HG03469 (cell line): Measurements from ENCODE around the gene CHRM2.

Source experiments
- ATAC-seq: cut with Tn5 transposase; IDR thresholded peaks from one replicate; pipeline ENCODE4 v1.9.1; 2021; ENCODE audit warnings: mild to moderate bottlenecking, moderate library complexity, moderate number of reproducible peaks; ENCODE audit not compliant: unreplicated experiment

Gene CHRM2

DNA sequence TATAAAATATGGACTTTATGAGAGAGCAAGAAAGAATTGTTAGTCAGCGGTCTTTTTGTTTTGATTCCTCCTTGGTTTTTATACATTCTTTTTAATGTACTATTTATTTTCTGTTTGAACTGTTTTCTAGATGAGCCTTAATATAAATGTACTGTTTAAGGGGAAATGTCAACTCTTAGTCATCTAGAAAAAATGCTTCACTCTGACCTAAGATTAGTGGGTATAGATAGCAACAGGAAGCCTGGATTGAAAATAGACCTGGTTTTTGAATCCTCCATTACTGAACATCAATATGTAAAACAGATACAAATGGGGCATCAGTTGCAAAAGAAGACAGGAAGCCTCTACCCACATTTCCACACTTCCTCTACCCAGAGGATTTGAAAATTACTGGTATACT, 87.8 kb downstream of the CHRM2 start:
- no peak for ATAC-seq

DNA sequence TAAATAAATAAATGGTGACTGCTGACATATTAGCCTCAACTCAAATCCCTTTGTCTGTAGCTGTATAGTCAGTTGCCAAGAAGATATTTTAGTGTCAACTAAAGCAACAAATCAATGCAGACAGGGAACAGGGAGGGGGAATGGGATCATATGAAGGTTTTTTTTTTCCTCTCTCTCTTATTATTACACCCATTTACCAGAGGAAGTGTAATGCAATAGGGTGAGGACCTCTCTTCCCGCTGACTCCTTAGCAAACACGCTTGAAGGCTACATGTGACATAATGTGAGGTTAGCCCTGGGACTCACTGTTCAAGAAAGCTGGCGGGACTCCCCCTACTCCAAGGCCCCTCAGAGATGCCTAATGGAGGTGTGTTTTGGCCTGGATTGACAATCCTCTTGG, 88.2 kb downstream of the CHRM2 start:
- no peak for ATAC-seq

DNA sequence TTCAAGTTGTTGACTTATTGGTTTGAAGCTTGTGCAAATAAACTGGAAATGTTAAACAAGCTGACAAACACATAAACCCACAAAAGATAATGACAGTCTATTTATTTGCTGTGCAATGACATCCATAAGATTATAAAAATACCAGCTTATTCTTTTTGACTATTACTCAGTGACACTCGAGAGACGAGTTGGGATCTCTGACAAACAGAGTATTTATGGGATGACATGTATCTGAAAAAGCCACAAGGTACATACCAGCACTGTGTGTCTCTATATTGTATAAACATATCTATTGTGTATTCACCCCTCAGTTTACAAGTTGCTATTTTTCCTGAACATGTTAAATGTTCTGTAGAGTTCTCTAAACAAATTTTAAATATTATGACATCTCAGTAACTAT, 88.9 kb downstream of the CHRM2 start:
- no peak for ATAC-seq

DNA sequence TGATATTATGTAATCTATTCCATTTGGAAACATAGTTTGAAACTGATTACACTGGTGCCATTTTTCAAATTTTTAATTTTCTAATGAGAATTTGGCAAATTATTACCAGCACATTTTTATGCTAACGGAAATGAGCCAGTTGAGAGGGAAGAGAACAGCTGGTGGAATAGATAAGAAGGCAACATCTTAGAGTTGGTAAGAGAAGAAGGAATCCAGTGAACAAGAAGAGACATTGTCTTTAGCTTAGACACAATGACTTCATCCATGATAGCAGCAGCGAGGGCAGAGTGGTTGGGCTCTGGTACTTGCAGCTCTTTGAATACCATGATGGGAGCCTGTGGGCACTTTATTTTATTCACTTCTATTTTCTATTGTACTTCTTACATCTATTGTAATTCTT, 89.6 kb downstream of the CHRM2 start:
- ATAC-seq = no peak

DNA sequence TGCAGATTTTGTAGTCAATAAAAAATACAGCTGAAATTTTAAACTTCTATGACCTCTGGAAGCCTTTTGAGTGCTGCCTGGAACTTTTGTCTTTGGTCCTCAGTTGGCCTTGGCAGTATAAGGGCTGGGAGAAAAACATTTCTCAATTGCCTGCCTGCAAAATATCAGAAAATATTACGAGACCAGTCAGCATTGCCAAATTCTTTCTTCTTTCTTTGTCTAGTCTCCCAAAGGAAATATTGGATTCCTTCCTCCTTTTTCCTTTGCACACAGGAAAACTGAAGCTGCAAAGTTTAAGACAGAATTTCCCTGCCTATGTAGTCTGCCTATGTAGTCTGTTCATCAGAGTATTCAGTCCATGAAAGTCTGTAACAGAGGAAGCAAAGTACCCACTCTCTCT, 95.9 kb downstream of the CHRM2 start:
- ATAC-seq = no peak

DNA sequence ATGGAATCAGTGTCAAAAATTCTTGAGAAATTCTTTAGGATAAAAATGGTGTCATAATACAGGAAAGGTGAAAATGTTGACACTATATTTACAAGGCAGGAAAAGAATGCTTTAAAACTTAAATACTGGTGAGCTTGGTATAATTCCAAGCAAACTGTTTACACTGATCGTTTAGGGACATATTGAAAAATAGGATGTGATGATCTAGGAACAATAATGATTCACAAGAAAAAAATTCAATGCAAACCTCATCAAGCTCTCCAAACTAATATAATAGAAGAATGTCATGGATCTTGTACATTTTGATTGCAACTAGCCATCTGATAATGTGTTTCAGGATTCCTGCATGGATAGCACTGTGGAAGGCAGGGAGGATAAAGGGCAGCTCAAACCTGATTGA, 98.4 kb downstream of the CHRM2 start:
- ATAC-seq = no peak

DNA sequence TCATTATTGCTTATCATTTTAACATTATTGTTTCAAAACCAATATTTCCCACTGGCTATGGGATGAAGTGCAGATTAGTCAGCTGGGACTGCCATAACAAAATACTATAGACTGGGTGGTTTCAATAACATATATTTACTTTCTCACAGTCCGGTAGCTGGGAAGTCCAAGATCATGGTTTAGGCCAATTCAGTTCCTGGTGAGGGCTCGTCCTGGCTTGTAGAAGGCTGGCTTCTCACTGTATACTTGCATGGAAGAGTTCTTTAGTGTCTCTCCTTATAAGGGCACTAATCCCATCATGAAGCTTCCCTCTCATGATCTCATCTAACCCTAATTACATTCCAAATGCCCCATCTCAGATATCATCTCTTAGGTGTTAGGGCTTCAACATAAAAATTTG, 101.3 kb downstream of the CHRM2 start:
- ATAC-seq = no peak

DNA sequence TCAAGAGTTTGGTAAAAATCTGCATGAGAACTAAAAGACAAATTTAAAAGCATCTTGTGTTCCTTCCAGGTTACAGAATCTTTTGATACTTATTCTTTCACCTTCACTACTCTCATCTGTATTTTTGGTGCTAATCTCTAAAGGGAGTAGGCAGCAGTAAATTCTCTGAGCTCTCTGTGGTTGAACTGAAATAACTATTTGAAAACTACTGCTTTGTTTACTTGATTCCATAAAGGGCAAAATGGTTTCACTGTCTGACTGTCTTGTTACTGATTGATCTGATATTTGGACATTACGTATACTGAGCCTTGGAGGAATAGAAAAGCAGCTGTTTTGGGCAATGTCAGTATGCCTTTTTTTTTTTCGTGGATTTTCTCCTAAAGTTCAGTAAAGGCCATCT, 103.3 kb downstream of the CHRM2 start:
- no peak for ATAC-seq

DNA sequence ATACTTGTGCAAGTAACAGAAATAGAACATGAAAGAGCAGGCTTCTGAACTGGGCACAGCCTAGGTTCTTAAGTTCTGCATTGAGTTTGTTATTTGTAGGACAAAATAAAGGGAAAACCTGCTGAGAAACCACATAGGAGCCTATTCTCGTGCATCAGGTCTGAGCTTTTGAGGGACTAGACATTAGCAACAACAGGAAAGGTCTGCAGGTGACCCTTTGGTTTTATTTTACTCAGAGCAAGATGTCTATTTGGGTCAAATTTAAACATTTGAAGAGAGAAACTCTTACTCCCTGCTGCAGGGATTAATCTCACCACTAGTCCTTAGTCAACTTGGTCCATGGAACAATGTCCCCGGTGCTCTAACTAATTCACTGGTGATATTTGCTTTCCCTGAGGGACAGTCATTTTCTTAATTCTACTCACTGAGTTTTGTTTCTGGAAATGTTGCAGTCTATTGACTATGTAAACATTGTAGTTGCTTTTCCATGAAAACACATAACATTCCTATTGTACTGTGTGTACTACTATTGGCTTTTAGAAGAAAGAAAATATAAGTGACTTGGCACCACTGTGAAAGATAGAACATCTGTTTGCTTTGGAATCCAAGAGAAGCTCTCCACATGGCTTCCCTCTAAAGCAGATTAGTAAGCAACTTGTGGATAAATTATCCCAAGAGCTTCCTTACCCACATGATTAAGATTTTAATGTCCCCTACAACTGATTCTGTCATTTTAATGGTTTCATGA, 108.2 kb downstream of the CHRM2 start:
- ATAC-seq = no peak

DNA sequence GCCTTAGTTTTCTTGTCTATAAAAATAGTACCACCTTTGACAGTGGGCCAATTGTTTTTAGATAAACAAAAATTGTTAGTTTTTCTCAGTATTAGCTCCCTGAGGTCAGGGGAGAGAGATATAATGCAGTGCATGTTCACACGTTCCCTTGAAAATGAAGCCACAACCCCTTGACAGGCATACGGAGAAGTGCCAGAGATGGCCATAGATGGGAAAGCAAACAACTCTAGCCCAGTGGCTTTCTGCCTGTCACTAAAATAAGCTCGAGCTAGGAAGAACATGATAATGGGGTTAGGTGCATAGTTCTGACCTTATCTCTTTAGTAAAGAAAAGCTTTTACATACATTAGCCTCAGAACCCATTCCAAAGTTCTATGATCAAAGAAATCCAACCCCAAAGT, 124.9 kb downstream of the CHRM2 start:
- no peak for ATAC-seq

DNA sequence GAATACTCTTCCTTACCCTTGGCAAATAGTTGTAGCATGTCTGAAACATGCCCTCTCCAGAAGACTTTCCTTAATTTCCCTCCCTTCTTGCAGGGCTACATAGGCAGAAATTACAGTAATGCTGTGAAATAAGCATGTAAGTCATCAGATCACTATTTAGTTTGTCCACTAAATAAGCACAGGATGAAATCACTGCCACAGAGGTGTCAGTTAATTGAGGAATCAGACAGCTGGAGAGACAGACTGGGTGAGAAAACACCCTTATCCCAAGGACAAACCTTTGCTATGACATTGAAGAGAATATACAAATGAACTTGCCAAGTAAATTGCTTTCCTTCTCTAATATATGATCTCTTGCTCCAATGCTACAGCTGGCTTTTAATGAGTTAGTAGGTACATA, 129.3 kb downstream of the CHRM2 start:
- ATAC-seq = no peak

DNA sequence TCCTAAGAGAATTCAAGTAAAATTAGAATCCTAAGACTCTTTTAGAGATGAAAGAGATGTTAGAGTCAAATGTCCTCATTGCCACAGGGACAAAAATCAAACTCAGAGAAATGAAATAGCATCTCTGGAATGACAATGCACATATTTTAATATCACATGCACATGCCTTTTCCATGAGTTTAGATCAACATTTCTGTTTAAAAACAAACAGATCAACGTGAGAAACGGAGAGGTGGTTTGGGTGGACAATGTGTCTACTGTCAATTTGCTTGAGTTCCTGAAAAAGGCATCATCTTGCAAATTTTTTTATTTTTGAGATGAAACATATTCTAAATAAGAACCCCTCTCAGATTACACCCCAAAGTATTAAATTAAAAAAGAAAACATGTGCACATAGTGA, 130.0 kb downstream of the CHRM2 start:
- no peak for ATAC-seq

DNA sequence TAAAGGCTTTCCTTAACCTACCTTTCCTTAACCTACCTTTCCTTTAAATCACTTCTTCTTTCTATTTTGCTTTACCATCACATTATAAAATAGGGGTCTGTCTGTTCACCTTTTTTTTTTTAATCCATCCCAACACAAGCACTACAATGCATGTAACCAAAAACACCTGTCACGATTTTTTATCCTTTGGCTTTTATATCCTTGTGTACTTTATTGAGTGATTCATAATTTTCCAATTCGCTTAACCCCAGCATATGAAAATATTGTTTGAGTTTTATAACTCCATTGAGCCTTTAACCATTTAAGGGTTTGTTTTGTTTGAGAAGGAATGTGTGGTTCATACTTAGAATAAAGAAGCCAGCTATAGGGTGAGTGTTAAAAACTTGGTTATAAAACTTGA, 132.2 kb downstream of the CHRM2 start:
- ATAC-seq = no peak

DNA sequence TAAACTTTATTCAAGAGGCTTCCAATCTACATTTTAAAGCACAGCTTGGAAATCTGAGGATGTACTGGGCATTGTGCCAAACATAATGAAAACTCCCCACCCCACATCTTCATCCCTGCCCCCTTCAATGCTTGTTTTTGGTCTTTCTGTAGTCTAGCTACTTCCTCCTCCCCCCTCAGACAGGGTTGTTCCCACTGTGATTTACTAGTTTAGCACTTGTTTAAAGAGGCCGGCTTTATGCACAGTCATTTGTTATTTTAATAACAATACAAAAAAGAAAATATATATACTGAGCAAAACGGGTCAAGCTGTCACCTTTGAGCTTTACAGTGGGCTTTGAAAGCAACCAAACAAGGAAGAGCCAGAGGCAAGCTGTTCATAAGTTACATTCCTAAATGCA, 132.6 kb downstream of the CHRM2 start:
- no peak for ATAC-seq

DNA sequence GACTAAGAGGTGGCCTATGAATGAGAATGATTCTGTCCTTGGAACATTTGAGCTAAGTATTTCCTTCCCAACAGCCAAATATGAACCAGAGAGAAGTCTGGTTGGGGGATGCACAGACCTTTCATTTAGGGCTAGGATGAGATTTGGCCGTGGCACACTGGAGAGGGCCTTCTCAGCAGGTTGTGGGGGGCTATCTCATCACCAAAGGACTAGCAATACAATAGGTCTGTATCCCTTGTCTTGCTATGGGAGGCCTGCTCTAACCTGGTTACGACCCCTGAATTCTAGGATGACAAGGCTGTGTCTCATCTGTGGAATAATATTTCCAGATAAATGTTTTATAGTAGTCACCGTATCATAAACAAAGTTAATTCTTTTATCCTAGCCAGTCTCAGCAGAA, 133.0 kb downstream of the CHRM2 start:
- ATAC-seq = no peak

DNA sequence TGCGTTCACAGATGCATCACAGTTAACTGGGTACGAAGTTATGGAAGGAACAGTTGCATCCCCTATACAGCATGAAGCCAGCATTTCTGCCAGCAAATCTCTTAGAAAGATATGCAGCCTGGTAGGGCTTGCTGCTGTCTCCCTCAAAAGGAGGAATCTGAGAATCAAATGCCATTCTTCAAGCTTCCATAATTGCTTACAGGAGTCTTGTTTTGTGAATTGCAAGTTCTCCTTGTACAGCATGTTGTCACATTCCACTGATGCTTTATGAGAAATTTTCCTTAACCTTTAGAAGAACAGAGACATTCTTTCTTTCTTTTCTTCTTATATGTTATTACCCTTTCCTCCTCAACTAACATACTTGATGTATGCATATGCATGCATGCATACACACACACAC, 134.6 kb downstream of the CHRM2 start:
- ATAC-seq = no peak

DNA sequence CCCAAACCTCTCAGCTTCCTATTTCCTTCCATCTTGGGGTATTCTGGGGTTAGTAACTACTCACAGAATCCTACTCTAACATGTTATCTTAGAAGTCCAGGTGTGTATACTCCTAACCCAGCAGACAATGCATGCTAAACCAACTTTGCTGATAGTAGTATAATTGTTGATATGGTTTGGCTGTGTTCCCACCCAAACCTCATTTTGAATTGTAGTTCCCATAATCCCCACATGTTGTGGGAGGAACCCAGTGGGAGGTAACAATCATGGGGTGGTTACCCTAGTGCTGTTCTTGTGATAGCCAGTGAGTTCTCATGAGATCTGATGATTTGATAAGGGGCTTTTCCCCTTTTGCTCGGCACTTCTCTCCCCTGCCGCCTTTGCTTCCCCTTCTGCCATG, 135.1 kb downstream of the CHRM2 start:
- ATAC-seq = no peak

DNA sequence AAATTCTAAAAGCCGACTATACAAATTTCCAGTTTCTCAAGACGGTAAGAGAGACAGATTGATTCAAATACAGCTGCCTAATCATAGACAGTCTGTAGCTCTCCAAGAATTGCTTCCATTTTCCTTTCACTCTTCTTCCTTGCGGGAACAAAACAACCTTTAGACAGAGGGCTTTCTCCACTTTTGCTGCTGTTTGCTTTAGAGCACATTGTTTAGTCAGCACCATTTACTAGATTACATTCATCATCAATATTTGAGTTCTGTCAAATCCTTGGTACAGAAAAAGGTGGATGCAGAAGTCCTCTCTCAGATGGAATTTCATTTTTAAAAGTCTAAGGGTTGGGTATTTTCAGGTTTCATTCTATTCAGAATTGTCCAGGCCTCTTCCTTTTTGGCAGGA, 137.4 kb downstream of the CHRM2 start:
- no peak for ATAC-seq

DNA sequence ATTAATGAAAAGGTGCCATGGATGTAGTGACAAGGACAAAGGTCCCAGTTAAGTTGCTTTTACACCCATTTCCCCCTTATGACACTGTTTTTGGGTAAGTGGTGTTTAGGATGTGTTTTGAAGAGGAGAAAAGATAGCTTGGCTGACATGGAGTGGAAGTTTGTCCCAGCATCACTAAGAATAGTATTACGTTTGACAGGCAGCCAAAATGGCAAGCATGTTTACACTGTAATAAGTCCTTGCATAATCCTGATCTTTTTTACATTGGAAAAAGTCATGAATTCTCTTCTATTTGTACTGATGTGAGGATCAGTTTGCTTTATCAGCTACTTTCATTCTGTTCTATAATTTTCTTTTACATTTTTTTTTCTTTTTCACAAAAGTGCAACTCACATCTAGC, 137.8 kb downstream of the CHRM2 start:
- no peak for ATAC-seq

DNA sequence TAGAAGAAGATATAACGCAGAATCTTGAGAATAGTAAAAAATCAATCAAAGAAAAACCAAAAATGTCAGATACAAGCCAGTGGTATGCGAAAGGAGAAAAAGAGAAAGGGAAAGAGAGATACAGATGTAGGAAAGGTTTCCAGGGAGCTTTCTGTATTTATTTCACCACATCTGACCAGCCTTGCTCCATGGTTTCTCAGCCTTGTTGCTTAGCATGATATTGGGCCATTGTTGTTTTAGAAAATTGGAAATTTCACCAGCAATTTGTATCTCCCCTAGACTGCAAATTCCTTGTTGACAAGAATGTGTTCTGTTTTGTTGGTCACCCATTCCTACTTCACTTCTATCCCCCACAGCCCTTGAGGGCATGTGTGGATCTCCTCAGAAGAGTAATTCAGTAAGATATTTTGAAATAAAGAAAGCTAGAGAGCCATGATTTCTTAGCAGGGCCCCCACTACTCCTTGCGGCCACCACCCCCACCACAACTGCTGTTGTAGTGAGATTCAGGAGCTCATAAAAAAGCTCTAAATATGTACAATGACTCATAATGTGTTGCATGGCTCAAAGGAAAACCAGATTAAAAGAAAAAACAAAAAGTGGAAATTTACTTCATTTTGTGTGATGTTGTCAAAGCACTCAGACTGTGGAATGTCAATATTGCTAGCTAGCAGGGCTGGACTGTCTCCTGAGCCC, 138.7 kb downstream of the CHRM2 start:
- ATAC-seq = no peak

DNA sequence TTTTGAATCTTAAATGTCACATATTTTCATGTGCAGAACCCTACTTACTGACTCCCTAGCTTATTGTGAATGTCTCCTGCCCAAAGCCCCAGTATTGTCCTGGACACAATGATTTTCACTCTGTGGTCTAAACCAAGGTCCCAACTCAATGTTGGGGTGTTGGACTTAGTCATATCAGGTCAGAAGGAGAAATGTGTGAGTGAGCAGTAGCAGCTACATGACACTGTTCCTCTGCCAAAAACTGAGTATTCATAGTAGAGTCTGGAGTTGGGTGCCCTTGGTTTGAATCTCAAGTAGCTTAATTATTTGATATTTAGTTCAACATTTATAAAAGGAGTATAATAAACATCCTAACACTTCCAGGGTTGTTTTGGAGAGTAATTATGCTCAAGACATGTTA, 141.0 kb downstream of the CHRM2 start:
- ATAC-seq = no peak

DNA sequence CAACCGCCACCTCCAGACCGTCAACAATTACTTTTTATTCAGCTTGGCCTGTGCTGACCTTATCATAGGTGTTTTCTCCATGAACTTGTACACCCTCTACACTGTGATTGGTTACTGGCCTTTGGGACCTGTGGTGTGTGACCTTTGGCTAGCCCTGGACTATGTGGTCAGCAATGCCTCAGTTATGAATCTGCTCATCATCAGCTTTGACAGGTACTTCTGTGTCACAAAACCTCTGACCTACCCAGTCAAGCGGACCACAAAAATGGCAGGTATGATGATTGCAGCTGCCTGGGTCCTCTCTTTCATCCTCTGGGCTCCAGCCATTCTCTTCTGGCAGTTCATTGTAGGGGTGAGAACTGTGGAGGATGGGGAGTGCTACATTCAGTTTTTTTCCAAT, 146.6 kb downstream of the CHRM2 start:
- no peak for ATAC-seq

DNA sequence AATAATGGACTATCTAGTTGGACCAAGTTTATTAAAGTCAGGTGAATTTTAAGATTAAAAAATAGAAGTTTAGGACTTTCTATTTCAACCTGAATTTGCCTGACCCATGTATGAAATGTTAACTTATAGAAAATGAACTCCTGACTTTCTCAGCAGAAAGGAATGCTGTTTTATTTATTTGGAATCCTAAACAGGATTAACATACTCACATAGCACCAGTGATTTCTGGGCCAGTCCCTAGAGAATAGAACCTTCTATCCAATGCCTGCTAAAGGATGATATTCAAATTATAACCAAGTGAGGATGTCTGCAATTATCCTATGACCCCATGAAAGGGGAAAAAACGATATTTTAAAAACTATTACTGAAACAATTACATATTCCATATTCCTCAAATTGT, 148.8 kb downstream of the CHRM2 start:
- no peak for ATAC-seq
